ENCODE measurements around the gene RPEL1.
A peak's percentile ranks its signal among the peaks of the same experiment; 100 is the strongest.
"Not testable (repeated sequence)": the region's sequence is repeated elsewhere in the genome, so short reads cannot be mapped to it uniquely, and the experiment has no call there.

Gene RPEL1

GRCh38 chr10:103245587-103245986, at the start of gene RPEL1:
TSS of gene RPEL1 (plus strand) at chr10:103245887. CDS start at chr10:103245997, 110 bp downstream.
- not testable (repeated sequence) for DNase-seq (ENCODE audit: low spot score); FAIRE-seq

- FAIRE-seq (no peak), DNase-seq (ENCODE audit: low spot score) (no peak)
Observed at GRCh38 chr10:103196516-103196915, 49.2 kb upstream of the RPEL1 start.

- FAIRE-seq (peak; percentile 74), DNase-seq (ENCODE audit: low spot score) (peak; percentile 77)
Observed at GRCh38 chr10:103197174-103197573, 48.5 kb upstream of the RPEL1 start.

- FAIRE-seq = no peak
Observed at GRCh38 chr10:103197903-103198302, 47.8 kb upstream of the RPEL1 start.

GRCh38 chr10:103198648-103199047, 47.0 kb upstream of the RPEL1 start:
- DNase-seq (ENCODE audit: low spot score) (no peak), FAIRE-seq (no peak)

More at GRCh38 chr10:103197903-103198302, 47.8 kb upstream of the RPEL1 start:
- no peak for DNase-seq (ENCODE audit: low spot score)

- FAIRE-seq (no peak), DNase-seq (ENCODE audit: low spot score) (no peak)
Observed at GRCh38 chr10:103199488-103199887, 46.2 kb upstream of the RPEL1 start.

- no peak for DNase-seq (ENCODE audit: low spot score)
- FAIRE-seq = no peak
Observed at GRCh38 chr10:103202319-103202718, 43.4 kb upstream of the RPEL1 start.

GRCh38 chr10:103203466-103203865, 42.2 kb upstream of the RPEL1 start:
- FAIRE-seq = no peak
- no peak for DNase-seq (ENCODE audit: low spot score)

GRCh38 chr10:103204353-103205255, 41.1 kb upstream of the RPEL1 start:
- FAIRE-seq (no peak), DNase-seq (ENCODE audit: low spot score) (no peak)

- FAIRE-seq; DNase-seq (ENCODE audit: low spot score): not testable (repeated sequence)
Observed at GRCh38 chr10:103205401-103205800, 40.3 kb upstream of the RPEL1 start.

- FAIRE-seq; DNase-seq (ENCODE audit: low spot score): not testable (repeated sequence)
Observed at GRCh38 chr10:103206715-103207114, 39.0 kb upstream of the RPEL1 start.

- FAIRE-seq = no peak
- no peak for DNase-seq (ENCODE audit: low spot score)
Observed at GRCh38 chr10:103207141-103207540, 38.5 kb upstream of the RPEL1 start.

- FAIRE-seq; DNase-seq (ENCODE audit: low spot score): not testable (repeated sequence)
Observed at GRCh38 chr10:103207643-103208042, 38.0 kb upstream of the RPEL1 start.

GRCh38 chr10:103210262-103210661, 35.4 kb upstream of the RPEL1 start:
- FAIRE-seq; DNase-seq (ENCODE audit: low spot score): not testable (repeated sequence)

GRCh38 chr10:103215601-103216000, 30.1 kb upstream of the RPEL1 start:
- no peak for FAIRE-seq
- DNase-seq (ENCODE audit: low spot score) = no peak

- peak; percentile 22 for DNase-seq (ENCODE audit: low spot score)
- not testable (repeated sequence) for FAIRE-seq
Observed at GRCh38 chr10:103216362-103216761, 29.3 kb upstream of the RPEL1 start.

- DNase-seq (ENCODE audit: low spot score) (no peak), FAIRE-seq (no peak)
Observed at GRCh38 chr10:103224133-103224532, 21.6 kb upstream of the RPEL1 start.

GRCh38 chr10:103224721-103225120, 21.0 kb upstream of the RPEL1 start:
- FAIRE-seq; DNase-seq (ENCODE audit: low spot score): not testable (repeated sequence)

GRCh38 chr10:103225939-103226338, 19.7 kb upstream of the RPEL1 start:
- DNase-seq (ENCODE audit: low spot score) (no peak), FAIRE-seq (no peak)

GRCh38 chr10:103227416-103227815, 18.3 kb upstream of the RPEL1 start:
- DNase-seq (ENCODE audit: low spot score) = no peak

GRCh38 chr10:103231047-103231551, 14.6 kb upstream of the RPEL1 start:
- peak; percentile 95 for DNase-seq (ENCODE audit: low spot score)
- FAIRE-seq = peak; percentile 93

More at GRCh38 chr10:103227416-103227815, 18.3 kb upstream of the RPEL1 start:
- no peak for FAIRE-seq

GRCh38 chr10:103232131-103232673, 13.5 kb upstream of the RPEL1 start:
- DNase-seq (ENCODE audit: low spot score) (peak; percentile 66), FAIRE-seq (no peak)

Measured in RCC 7860 (cell line).